ENCODE measurements around the gene RAPGEF4.
A peak's percentile ranks its signal among the peaks of the same experiment; 100 is the strongest.

- TF ChIP-seq CTCF (IDR thresholded peaks at IDR 0.05) (peak in 4 of 6 experiments; percentile 26 to 52 (median 46)), POLR2A (IDR thresholded peaks at IDR 0.05) (no peak), EP300 (IDR thresholded peaks at IDR 0.05) (no peak)
Observed at GRCh38 chr2:172710584-172711047, 25.0 kb upstream of the RAPGEF4 start.
